ENCODE measurements around the gene GSTT2.
"Not testable (repeated sequence)": the region's sequence is repeated elsewhere in the genome, so short reads cannot be mapped to it uniquely, and the experiment has no call there.

Gene GSTT2

GRCh38 chr22:23952794-23953405, 27.0 kb upstream of the GSTT2 start:
- H3K9me3 ChIP-seq (ENCODE audit: control extremely low read depth in 1 of 5, control insufficient read depth in 4 of 5, insufficient read depth in 2 of 5, low read depth in 1 of 5, low read length in 4 of 5); H3K36me3 ChIP-seq (ENCODE audit: control insufficient read depth in 4 of 4, insufficient read depth in 4 of 4, low read length in 3 of 4); CTCF ChIA-PET; H3K4me3 ChIP-seq (ENCODE audit: control insufficient read depth in 1 of 7, extremely low read depth in 1 of 7, insufficient read depth in 4 of 7, low read depth in 2 of 7, low read length in 6 of 7); POLR2A ChIA-PET; H3K27ac ChIP-seq (ENCODE audit: insufficient read depth in 1 of 2, low read depth in 1 of 2, low read length in 2 of 2, poor library complexity in 1 of 2, severe bottlenecking in 2 of 2); H3K4me1 ChIP-seq (ENCODE audit: control extremely low read depth in 1 of 4, control insufficient read depth in 4 of 4, insufficient read depth in 4 of 4, low read length in 3 of 4); DNase-seq; H3K27me3 ChIP-seq (replicated peaks in 2 of 5; ENCODE audit: control insufficient read depth in 4 of 5, insufficient read depth in 5 of 5, low read length in 4 of 5): not testable (repeated sequence)
- WGBS (ENCODE audit: insufficient coverage), result 76% methylated on average over 7 of the region's 11 CpGs

GRCh38 chr22:23953485-23953884, 26.4 kb upstream of the GSTT2 start:
- H3K27me3 ChIP-seq (replicated peaks in 2 of 5; ENCODE audit: control insufficient read depth in 4 of 5, insufficient read depth in 5 of 5, low read length in 4 of 5); H3K36me3 ChIP-seq (ENCODE audit: control insufficient read depth in 4 of 4, insufficient read depth in 4 of 4, low read length in 3 of 4); DNase-seq; H3K27ac ChIP-seq (ENCODE audit: insufficient read depth in 1 of 2, low read depth in 1 of 2, low read length in 2 of 2, poor library complexity in 1 of 2, severe bottlenecking in 2 of 2); CTCF ChIA-PET; H3K9me3 ChIP-seq (ENCODE audit: control extremely low read depth in 1 of 5, control insufficient read depth in 4 of 5, insufficient read depth in 2 of 5, low read depth in 1 of 5, low read length in 4 of 5); H3K4me1 ChIP-seq (ENCODE audit: control extremely low read depth in 1 of 4, control insufficient read depth in 4 of 4, insufficient read depth in 4 of 4, low read length in 3 of 4); POLR2A ChIA-PET; H3K4me3 ChIP-seq (ENCODE audit: control insufficient read depth in 1 of 7, extremely low read depth in 1 of 7, insufficient read depth in 4 of 7, low read depth in 2 of 7, low read length in 6 of 7): not testable (repeated sequence)
- 75% methylated on average over 2 of the region's 4 CpGs for WGBS (ENCODE audit: insufficient coverage)

GRCh38 chr22:23954193-23954990, 25.5 kb upstream of the GSTT2 start:
- H3K36me3 ChIP-seq (ENCODE audit: control insufficient read depth in 4 of 4, insufficient read depth in 4 of 4, low read length in 3 of 4); CTCF ChIA-PET; DNase-seq; H3K27ac ChIP-seq (ENCODE audit: insufficient read depth in 1 of 2, low read depth in 1 of 2, low read length in 2 of 2, poor library complexity in 1 of 2, severe bottlenecking in 2 of 2); H3K4me1 ChIP-seq (ENCODE audit: control extremely low read depth in 1 of 4, control insufficient read depth in 4 of 4, insufficient read depth in 4 of 4, low read length in 3 of 4); H3K9me3 ChIP-seq (ENCODE audit: control extremely low read depth in 1 of 5, control insufficient read depth in 4 of 5, insufficient read depth in 2 of 5, low read depth in 1 of 5, low read length in 4 of 5); H3K4me3 ChIP-seq (ENCODE audit: control insufficient read depth in 1 of 7, extremely low read depth in 1 of 7, insufficient read depth in 4 of 7, low read depth in 2 of 7, low read length in 6 of 7); POLR2A ChIA-PET; H3K27me3 ChIP-seq (replicated peaks in 2 of 5; ENCODE audit: control insufficient read depth in 4 of 5, insufficient read depth in 5 of 5, low read length in 4 of 5): not testable (repeated sequence)
- WGBS (ENCODE audit: insufficient coverage), result 86% methylated on average over 5 of the region's 8 CpGs

GRCh38 chr22:23954991-23955305, 25.0 kb upstream of the GSTT2 start:
- DNase-seq; H3K27me3 ChIP-seq (replicated peaks in 2 of 5; ENCODE audit: control insufficient read depth in 4 of 5, insufficient read depth in 5 of 5, low read length in 4 of 5); H3K9me3 ChIP-seq (ENCODE audit: control extremely low read depth in 1 of 5, control insufficient read depth in 4 of 5, insufficient read depth in 2 of 5, low read depth in 1 of 5, low read length in 4 of 5); H3K4me1 ChIP-seq (ENCODE audit: control extremely low read depth in 1 of 4, control insufficient read depth in 4 of 4, insufficient read depth in 4 of 4, low read length in 3 of 4); POLR2A ChIA-PET; CTCF ChIA-PET; H3K27ac ChIP-seq (ENCODE audit: insufficient read depth in 1 of 2, low read depth in 1 of 2, low read length in 2 of 2, poor library complexity in 1 of 2, severe bottlenecking in 2 of 2); H3K36me3 ChIP-seq (ENCODE audit: control insufficient read depth in 4 of 4, insufficient read depth in 4 of 4, low read length in 3 of 4); H3K4me3 ChIP-seq (ENCODE audit: control insufficient read depth in 1 of 7, extremely low read depth in 1 of 7, insufficient read depth in 4 of 7, low read depth in 2 of 7, low read length in 6 of 7): not testable (repeated sequence)
- WGBS (ENCODE audit: insufficient coverage), result 94% methylated on average over 3 of the region's 6 CpGs

GRCh38 chr22:23955886-23956285, 24.0 kb upstream of the GSTT2 start:
- no CpG with 5 or more reads among the region's 8 CpGs for WGBS (ENCODE audit: insufficient coverage)
- DNase-seq; H3K27me3 ChIP-seq (replicated peaks in 2 of 5; ENCODE audit: control insufficient read depth in 4 of 5, insufficient read depth in 5 of 5, low read length in 4 of 5); H3K36me3 ChIP-seq (ENCODE audit: control insufficient read depth in 4 of 4, insufficient read depth in 4 of 4, low read length in 3 of 4); H3K4me1 ChIP-seq (ENCODE audit: control extremely low read depth in 1 of 4, control insufficient read depth in 4 of 4, insufficient read depth in 4 of 4, low read length in 3 of 4); CTCF ChIA-PET; H3K9me3 ChIP-seq (ENCODE audit: control extremely low read depth in 1 of 5, control insufficient read depth in 4 of 5, insufficient read depth in 2 of 5, low read depth in 1 of 5, low read length in 4 of 5); POLR2A ChIA-PET; H3K27ac ChIP-seq (ENCODE audit: insufficient read depth in 1 of 2, low read depth in 1 of 2, low read length in 2 of 2, poor library complexity in 1 of 2, severe bottlenecking in 2 of 2); H3K4me3 ChIP-seq (ENCODE audit: control insufficient read depth in 1 of 7, extremely low read depth in 1 of 7, insufficient read depth in 4 of 7, low read depth in 2 of 7, low read length in 6 of 7): not testable (repeated sequence)

- H3K4me3 ChIP-seq (ENCODE audit: control insufficient read depth in 1 of 7, extremely low read depth in 1 of 7, insufficient read depth in 4 of 7, low read depth in 2 of 7, low read length in 6 of 7); H3K36me3 ChIP-seq (ENCODE audit: control insufficient read depth in 4 of 4, insufficient read depth in 4 of 4, low read length in 3 of 4); H3K9me3 ChIP-seq (ENCODE audit: control extremely low read depth in 1 of 5, control insufficient read depth in 4 of 5, insufficient read depth in 2 of 5, low read depth in 1 of 5, low read length in 4 of 5); H3K27me3 ChIP-seq (replicated peaks in 2 of 5; ENCODE audit: control insufficient read depth in 4 of 5, insufficient read depth in 5 of 5, low read length in 4 of 5); POLR2A ChIA-PET; CTCF ChIA-PET; H3K4me1 ChIP-seq (ENCODE audit: control extremely low read depth in 1 of 4, control insufficient read depth in 4 of 4, insufficient read depth in 4 of 4, low read length in 3 of 4); H3K27ac ChIP-seq (ENCODE audit: insufficient read depth in 1 of 2, low read depth in 1 of 2, low read length in 2 of 2, poor library complexity in 1 of 2, severe bottlenecking in 2 of 2): not testable (repeated sequence)
- WGBS (ENCODE audit: insufficient coverage), result 22% methylated on average over 6 of the region's 12 CpGs
- DNase-seq, result peak; percentile 72 to 81 (median 73)
These were observed 23.5 kb upstream of the GSTT2 start for GRCh38 chr22:23956301-23956900.

GRCh38 chr22:23961084-23961771, 18.7 kb upstream of the GSTT2 start, which contains the start of gene GSTT2B:
Gene GSTT2B, minus strand, starts transcription at chr22:23961195. Its CDS starts 64 bp downstream, at chr22:23961131.
- H3K9me3 ChIP-seq (ENCODE audit: control extremely low read depth in 1 of 5, control insufficient read depth in 4 of 5, insufficient read depth in 2 of 5, low read depth in 1 of 5, low read length in 4 of 5); H3K27ac ChIP-seq (ENCODE audit: insufficient read depth in 1 of 2, low read depth in 1 of 2, low read length in 2 of 2, poor library complexity in 1 of 2, severe bottlenecking in 2 of 2); H3K4me1 ChIP-seq (ENCODE audit: control extremely low read depth in 1 of 4, control insufficient read depth in 4 of 4, insufficient read depth in 4 of 4, low read length in 3 of 4); H3K27me3 ChIP-seq (replicated peaks in 2 of 5; ENCODE audit: control insufficient read depth in 4 of 5, insufficient read depth in 5 of 5, low read length in 4 of 5); H3K36me3 ChIP-seq (ENCODE audit: control insufficient read depth in 4 of 4, insufficient read depth in 4 of 4, low read length in 3 of 4); CTCF ChIA-PET; H3K4me3 ChIP-seq (ENCODE audit: control insufficient read depth in 1 of 7, extremely low read depth in 1 of 7, insufficient read depth in 4 of 7, low read depth in 2 of 7, low read length in 6 of 7); DNase-seq; POLR2A ChIA-PET: not testable (repeated sequence)
- WGBS (ENCODE audit: insufficient coverage), result no CpG with 5 or more reads among the region's 43 CpGs

Data from common myeloid progenitor, CD34-positive (primary cell).